PC-9 (cell line): ENCODE results near the gene TTC39A.

Source experiments
- CTCF ChIP-seq: fragments of 200-600 bp; sonication (generic); conservative IDR thresholded peaks from 2 replicates; pipeline ENCODE4 v1.6.1; 2017; ENCODE audit warnings: mixed run types, antibody characterized with exemption, mild to moderate bottlenecking, moderate library complexity
- EZH2 ChIP-seq: fragments of 200-600 bp; sonication (generic); IDR thresholded peaks from 2 replicates; pipeline ENCODE4 v1.8.0; 2017; ENCODE audit warnings: antibody characterized with exemption, low read depth

GRCh38 chr1:51298322-51298705 is 32.0 kb downstream of the TTC39A start:
- no peak for TF ChIP-seq EZH2
- TF ChIP-seq CTCF = no peak
